Neural cell (in vitro differentiated cells): ENCODE data around the gene PTRH2.
A peak's percentile ranks its signal among the peaks of the same experiment; 100 is the strongest.

Experiments used
- EP300 ChIP-seq: fragments of 450-650 bp; conservative IDR thresholded peaks from 2 replicates; pipeline ENCODE4 v1.6.1; 2014; ENCODE audit warnings: antibody characterized with exemption, mild to moderate bottlenecking, moderate library complexity; ENCODE audit not compliant: poor library complexity, severe bottlenecking
- EZH2 ChIP-seq: fragments of 200-600, 300-800 bp; shearing (Covaris generic), sonication (generic); IDR thresholded peaks from 2 replicates; pipeline ENCODE4 v1.6.1; 2014; ENCODE audit warnings: antibody characterized with exemption, low read length, borderline replicate concordance, mild to moderate bottlenecking; ENCODE audit not compliant: insufficient read depth, poor library complexity, severe bottlenecking
- MXI1 ChIP-seq: fragments of 450-650 bp; conservative IDR thresholded peaks from 2 replicates; pipeline ENCODE4 v1.6.1; 2014; ENCODE audit warnings: antibody characterized with exemption, mild to moderate bottlenecking; ENCODE audit not compliant: poor library complexity, severe bottlenecking
- POLR2AphosphoS5 ChIP-seq: IDR thresholded peaks from 2 replicates; pipeline ENCODE4 v1.6.1; 2012
- RAD21 ChIP-seq: fragments of 450-650 bp; conservative IDR thresholded peaks from 2 replicates; pipeline ENCODE4 v1.6.1; 2014; ENCODE audit warnings: antibody characterized with exemption, mild to moderate bottlenecking, moderate library complexity
- TF ChIP-seq, protein P1 (sequence below): fragments of 450-650 bp; IDR thresholded peaks from 2 replicates; pipeline ENCODE4 v1.5.1; 2014; ENCODE audit warnings: antibody characterized with exemption, mild to moderate bottlenecking, moderate library complexity; ENCODE audit not compliant: poor library complexity, severe bottlenecking

DNA sequence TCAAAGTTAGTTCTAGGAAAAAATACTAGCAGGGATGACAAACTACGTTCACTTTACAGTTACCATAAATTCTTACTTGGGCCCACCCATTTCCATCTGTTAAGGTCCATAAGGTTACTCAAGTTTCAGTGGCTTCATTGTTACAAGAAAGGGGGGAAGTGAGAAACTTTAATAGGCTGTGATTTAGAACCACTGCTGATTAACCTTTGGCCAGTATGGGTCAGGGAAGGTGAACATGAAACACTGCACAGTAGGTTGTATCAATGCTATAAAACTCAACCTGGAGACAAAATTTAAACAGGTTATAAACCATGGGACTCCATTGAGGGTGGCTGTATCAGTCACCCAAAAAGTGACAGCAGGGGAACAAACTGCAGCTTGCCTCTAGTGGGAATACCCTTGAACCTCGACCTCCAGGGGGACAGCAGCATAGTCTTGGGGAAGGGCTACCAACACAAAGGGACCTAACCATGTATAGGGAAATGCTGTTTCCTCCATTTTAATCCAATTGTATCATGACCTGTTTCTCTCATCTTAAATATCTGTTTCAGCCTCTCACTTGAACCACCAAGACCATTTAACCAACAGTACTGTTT, 10.4 kb downstream of the PTRH2 start:
- no peak for TF ChIP-seq EP300
- TF ChIP-seq EZH2, result no peak
- TF ChIP-seq, protein P1, sequence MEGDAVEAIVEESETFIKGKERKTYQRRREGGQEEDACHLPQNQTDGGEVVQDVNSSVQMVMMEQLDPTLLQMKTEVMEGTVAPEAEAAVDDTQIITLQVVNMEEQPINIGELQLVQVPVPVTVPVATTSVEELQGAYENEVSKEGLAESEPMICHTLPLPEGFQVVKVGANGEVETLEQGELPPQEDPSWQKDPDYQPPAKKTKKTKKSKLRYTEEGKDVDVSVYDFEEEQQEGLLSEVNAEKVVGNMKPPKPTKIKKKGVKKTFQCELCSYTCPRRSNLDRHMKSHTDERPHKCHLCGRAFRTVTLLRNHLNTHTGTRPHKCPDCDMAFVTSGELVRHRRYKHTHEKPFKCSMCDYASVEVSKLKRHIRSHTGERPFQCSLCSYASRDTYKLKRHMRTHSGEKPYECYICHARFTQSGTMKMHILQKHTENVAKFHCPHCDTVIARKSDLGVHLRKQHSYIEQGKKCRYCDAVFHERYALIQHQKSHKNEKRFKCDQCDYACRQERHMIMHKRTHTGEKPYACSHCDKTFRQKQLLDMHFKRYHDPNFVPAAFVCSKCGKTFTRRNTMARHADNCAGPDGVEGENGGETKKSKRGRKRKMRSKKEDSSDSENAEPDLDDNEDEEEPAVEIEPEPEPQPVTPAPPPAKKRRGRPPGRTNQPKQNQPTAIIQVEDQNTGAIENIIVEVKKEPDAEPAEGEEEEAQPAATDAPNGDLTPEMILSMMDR, result no peak
- peak; percentile 13 for TF ChIP-seq POLR2AphosphoS5
- no peak for TF ChIP-seq MXI1
- TF ChIP-seq RAD21, result no peak
